Epithelial cell of esophagus (primary cell): ENCODE data around the gene SMARCA5.

Experiments
- DNase-seq: peaks from one replicate; pipeline ENCODE4 v3.0.0; 2010; ENCODE audit warnings: low read depth
- H3K4me3 ChIP-seq: 2 replicates; pipeline ENCODE4 v1.5.1; 2011; ENCODE audit warnings: mild to moderate bottlenecking, low read length, control low read depth
- TF ChIP-seq, protein P1 (sequence below): IDR thresholded peaks from 2 replicates; pipeline ENCODE4 v1.5.1; 2011; ENCODE audit warnings: low read depth, mild to moderate bottlenecking, low read length, control low read depth, inconsistent platforms; ENCODE audit not compliant: insufficient read depth; ENCODE audit errors: missing control alignments

Gene SMARCA5

DNA sequence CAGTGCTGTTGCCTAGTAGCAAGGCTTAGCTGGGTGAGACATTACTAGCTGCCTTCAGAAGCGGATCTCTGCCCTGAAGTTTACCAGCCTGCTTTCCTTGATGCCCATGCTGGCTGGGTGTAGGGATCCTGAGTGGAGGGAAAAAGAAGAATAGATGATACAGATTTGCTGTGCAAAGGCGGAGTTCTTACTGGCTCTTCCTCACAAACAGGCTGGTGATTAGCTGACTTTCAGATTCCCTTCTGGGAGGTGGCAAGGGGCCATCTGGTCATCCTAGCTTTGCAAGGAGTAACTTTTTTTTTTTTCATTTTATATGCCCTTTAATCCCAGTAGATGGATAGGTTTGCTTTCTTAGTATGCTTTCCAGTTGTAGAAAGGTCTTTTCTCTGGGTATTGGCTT is 44.8 kb downstream of the SMARCA5 start:
- no peak for DNase-seq
- no peak overlapping the region for H3K4me3 ChIP-seq
- TF ChIP-seq, protein P1, sequence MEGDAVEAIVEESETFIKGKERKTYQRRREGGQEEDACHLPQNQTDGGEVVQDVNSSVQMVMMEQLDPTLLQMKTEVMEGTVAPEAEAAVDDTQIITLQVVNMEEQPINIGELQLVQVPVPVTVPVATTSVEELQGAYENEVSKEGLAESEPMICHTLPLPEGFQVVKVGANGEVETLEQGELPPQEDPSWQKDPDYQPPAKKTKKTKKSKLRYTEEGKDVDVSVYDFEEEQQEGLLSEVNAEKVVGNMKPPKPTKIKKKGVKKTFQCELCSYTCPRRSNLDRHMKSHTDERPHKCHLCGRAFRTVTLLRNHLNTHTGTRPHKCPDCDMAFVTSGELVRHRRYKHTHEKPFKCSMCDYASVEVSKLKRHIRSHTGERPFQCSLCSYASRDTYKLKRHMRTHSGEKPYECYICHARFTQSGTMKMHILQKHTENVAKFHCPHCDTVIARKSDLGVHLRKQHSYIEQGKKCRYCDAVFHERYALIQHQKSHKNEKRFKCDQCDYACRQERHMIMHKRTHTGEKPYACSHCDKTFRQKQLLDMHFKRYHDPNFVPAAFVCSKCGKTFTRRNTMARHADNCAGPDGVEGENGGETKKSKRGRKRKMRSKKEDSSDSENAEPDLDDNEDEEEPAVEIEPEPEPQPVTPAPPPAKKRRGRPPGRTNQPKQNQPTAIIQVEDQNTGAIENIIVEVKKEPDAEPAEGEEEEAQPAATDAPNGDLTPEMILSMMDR, result no peak

- H3K4me3 ChIP-seq, result peak overlapping the region; percentile 72
- TF ChIP-seq, protein P1, result peak; percentile 51
- DNase-seq, result peak; percentile 63
These were observed 45.6 kb downstream of the SMARCA5 start for GRCh38 chr4:143558823-143559756.

DNA sequence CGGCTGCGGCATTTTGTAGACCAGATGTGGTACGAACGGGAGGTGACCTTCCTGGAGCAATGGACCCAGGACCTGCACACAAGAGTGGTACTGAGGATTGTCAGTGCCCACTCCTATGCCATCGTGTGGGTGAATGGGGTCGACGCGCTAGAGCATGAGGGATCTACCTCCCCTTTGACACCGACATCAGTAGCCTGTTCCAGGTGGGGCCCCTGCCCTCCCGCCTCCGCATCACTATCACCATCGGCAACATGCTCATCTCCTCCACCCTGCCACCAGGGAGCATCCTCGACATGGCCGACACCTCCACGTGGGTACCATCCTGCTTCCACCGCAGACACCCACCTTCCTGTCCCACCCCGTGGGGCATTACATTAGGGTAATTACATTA is 46.2 kb downstream of the SMARCA5 start:
- DNase-seq, result no peak
- TF ChIP-seq, protein P1, result no peak
- peak overlapping the region; percentile 72 for H3K4me3 ChIP-seq

GRCh38 chr4:143564472-143564871 is 51.0 kb downstream of the SMARCA5 start:
- TF ChIP-seq, protein P1, result no peak
- H3K4me3 ChIP-seq, result no peak overlapping the region
- DNase-seq, result no peak

GRCh38 chr4:143575331-143575730 is 61.8 kb downstream of the SMARCA5 start:
- H3K4me3 ChIP-seq, result no peak overlapping the region
- peak; percentile 15 for DNase-seq
- TF ChIP-seq, protein P1, result no peak

DNA sequence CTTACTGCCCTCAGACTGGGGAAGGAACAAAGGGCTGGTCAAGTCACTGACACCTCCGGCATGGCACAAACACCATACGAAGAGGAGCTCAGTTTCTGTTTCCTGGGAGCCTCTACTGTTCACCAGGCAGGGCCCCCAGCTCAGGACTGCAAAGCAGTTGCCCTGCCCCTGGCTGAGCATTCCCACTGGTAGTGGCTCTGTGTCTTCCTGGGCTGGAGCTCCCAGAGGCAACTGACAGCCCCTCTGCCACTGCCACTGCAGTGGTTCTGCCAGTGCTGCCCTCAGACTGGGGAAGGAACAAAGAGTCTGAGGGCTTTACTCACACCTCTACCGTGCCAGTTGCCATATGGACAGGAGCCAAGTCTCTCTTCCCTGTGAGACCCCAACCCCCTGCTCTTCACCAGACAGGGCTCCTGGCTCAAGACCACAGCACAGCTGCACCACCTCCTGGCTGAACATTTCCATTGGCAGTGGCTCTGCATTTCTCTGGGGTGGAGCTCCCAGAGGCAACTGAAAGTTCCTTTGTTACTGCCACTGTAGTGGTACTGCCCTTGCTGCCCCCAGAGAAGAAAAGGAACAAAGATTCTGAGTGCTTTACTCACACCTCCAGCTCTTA is 67.9 kb downstream of the SMARCA5 start:
- TF ChIP-seq, protein P1, result no peak
- no peak for DNase-seq
- H3K4me3 ChIP-seq, result no peak overlapping the region

DNA sequence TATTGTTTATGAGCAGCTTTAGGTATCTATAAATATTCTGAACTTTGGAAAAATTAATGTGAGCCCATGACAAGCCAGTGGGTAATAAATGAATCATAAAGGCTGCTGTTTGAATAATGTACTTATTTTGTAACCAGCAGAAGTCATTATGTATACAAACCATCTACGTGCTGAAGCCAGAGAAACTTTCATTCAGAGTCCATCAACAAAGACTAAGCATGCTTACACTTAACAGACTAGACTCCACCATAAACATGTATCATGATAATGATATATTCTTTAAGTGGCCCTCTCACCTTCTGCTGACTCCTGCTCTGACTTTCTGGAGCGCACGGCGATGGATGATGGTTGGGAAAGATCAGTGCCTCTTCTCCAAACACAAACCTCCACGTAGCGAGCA is 72.0 kb downstream of the SMARCA5 start:
- no peak overlapping the region for H3K4me3 ChIP-seq
- DNase-seq, result no peak
- TF ChIP-seq, protein P1, result no peak
